Measurements from ENCODE around the gene TFCP2L1.
"Not testable (repeated sequence)": the region's sequence is repeated elsewhere in the genome, so short reads cannot be mapped to it uniquely, and the experiment has no call there.

TFCP2L1 gene

DNA sequence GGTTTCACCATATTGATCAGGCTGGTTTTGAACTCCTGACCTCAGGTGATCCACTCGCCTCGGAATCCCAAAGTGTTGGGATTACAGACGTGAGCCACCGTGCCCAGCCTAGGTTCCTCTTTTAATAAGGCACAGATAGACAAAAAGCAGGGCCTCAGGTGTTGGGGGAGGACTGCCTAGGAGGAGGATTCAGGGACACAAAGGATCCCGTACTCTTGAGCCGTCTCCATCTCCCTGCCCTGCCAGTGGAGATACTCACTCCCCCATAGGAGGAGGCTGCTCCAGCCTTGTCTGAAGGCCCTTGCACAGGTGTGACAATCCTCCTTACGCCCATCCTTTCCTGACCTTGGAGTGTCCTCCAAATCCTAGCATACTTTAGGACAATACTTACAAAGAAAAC, 32.0 kb upstream of the TFCP2L1 start:
- Histone ChIP-seq H3K27ac (ENCODE audit: low read length) (no peak overlapping the region), H3K36me3 (ENCODE audit: control insufficient read depth, insufficient read depth, low read length) (no peaks in the 10 kb centered on the region)
- WGBS (ENCODE audit: insufficient coverage, insufficient read length): no CpG with 5 or more reads among the region's 7 CpGs

DNA sequence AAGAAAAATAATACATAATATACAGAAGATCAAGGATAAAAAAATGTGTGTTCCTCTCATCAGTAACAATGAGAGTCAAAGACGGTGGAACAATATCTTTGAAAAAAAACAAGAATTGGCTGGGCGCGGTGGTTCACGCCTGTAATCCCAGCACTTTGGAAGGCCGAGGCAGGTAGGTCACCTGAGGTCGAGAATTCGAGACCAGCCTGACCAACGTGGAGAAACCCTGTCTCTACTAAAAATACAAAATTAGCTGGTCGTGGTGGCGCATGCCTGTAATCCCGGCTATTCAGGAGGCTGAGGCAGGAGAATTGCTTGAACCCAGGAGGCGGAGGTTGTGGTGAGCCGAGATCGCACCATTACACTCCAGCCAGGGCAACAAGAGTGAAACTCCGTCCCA, 28.7 kb upstream of the TFCP2L1 start:
- not testable (repeated sequence) for H3K4me1 ChIP-seq (ENCODE audit: control insufficient read depth, insufficient read depth, low read length); H3K9me3 ChIP-seq (ENCODE audit: control insufficient read depth, insufficient read depth, low read length); DNase-seq (ENCODE audit: low read depth, low spot score); H3K27me3 ChIP-seq (ENCODE audit: control insufficient read depth, insufficient read depth, low read length); H3K4me3 ChIP-seq (ENCODE audit: low read length); H3K27ac ChIP-seq (ENCODE audit: low read length); H3K36me3 ChIP-seq (ENCODE audit: control insufficient read depth, insufficient read depth, low read length)
- no CpG with 5 or more reads among the region's 15 CpGs for WGBS (ENCODE audit: insufficient coverage, insufficient read length)

More for the DNA sequence above, 32.0 kb upstream of the TFCP2L1 start:
- no peak overlapping the region for H3K4me3 ChIP-seq (ENCODE audit: low read length)
- H3K4me1 ChIP-seq (ENCODE audit: control insufficient read depth, insufficient read depth, low read length): no peaks in the 10 kb centered on the region
- no peak for DNase-seq (ENCODE audit: low read depth, low spot score)
- H3K9me3 ChIP-seq (ENCODE audit: control insufficient read depth, insufficient read depth, low read length): no peaks in the 10 kb centered on the region
- no peaks in the 10 kb centered on the region for H3K27me3 ChIP-seq (ENCODE audit: control insufficient read depth, insufficient read depth, low read length)

DNA sequence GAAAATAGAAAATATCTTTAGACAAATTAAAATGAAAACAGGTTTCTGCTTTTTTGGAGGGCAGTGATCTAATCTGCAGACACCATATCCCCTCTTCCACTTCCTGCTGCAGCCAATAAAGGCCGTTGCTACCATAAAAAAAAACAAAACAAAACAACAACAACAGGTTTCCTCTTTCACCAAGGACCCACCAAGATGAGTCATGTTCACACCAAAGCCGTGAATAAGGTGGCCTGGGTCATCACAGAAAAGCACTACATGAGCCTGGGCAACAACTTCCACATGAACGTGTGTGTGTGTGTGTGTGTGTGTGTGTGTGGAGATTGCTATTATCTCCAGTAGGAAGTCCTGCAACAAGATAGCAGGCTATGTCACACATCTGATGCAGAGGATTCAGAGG, 24.8 kb upstream of the TFCP2L1 start:
- H3K9me3 ChIP-seq (ENCODE audit: control insufficient read depth, insufficient read depth, low read length): no peaks in the 10 kb centered on the region
- WGBS (ENCODE audit: insufficient coverage, insufficient read length): no CpG with 5 or more reads among the region's 3 CpGs
- H3K36me3 ChIP-seq (ENCODE audit: control insufficient read depth, insufficient read depth, low read length): no peaks in the 10 kb centered on the region
- H3K27me3 ChIP-seq (ENCODE audit: control insufficient read depth, insufficient read depth, low read length): no peaks in the 10 kb centered on the region
- H3K27ac ChIP-seq (ENCODE audit: low read length): no peak overlapping the region
- no peak for DNase-seq (ENCODE audit: low read depth, low spot score)
- H3K4me1 ChIP-seq (ENCODE audit: control insufficient read depth, insufficient read depth, low read length): no peaks in the 10 kb centered on the region
- H3K4me3 ChIP-seq (ENCODE audit: low read length): no peak overlapping the region

DNA sequence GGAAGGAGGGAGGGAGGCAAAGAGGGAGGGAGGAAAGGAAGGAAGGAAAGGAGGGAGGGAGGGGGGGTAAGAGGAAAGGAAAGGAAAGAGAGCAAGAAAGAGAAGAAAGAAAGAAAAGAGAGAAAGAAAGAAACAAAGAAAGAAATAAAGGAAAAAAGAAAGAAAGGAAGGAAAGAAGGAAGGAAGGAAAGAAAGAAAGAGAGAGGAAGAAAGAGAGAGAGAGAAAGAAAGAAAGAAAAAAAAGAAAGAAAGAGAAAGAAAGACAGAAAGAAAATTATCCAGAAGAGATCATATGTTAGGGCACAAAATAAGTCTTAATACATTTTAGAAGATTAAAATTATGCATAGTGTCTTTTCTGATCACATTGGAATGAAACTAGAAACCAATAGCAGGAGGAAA, 24.3 kb upstream of the TFCP2L1 start:
- Histone ChIP-seq H3K4me1 (ENCODE audit: control insufficient read depth, insufficient read depth, low read length) (no peaks in the 10 kb centered on the region), H3K36me3 (ENCODE audit: control insufficient read depth, insufficient read depth, low read length) (no peaks in the 10 kb centered on the region), H3K27ac (ENCODE audit: low read length) (no peak overlapping the region), H3K9me3 (ENCODE audit: control insufficient read depth, insufficient read depth, low read length) (no peaks in the 10 kb centered on the region), H3K27me3 (ENCODE audit: control insufficient read depth, insufficient read depth, low read length) (no peaks in the 10 kb centered on the region), H3K4me3 (ENCODE audit: low read length) (no peak overlapping the region)
- DNase-seq (ENCODE audit: low read depth, low spot score): no peak

DNA sequence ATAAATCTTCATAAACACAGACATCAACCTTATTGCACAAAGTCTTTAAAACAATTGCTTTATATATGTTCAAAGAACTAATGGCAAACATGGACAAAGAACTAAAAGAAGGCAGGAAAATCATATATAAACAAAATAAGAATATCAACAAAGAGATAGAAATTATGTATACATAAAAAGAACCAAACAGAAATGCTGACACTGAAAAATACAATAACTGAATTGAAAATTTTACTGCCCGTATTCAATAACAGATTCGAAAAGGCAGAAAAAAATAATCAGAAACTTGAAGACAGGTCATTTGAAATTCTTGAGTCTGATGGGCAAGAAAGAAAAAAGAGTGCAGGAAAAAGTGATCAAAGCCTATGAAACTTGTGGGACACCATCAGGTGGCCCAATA, 22.0 kb upstream of the TFCP2L1 start:
- H3K4me1 ChIP-seq (ENCODE audit: control insufficient read depth, insufficient read depth, low read length): no peaks in the 10 kb centered on the region
- no peak overlapping the region for H3K27ac ChIP-seq (ENCODE audit: low read length)
- H3K36me3 ChIP-seq (ENCODE audit: control insufficient read depth, insufficient read depth, low read length): no peaks in the 10 kb centered on the region
- no CpG with 5 or more reads among the region's 2 CpGs for WGBS (ENCODE audit: insufficient coverage, insufficient read length)
- H3K9me3 ChIP-seq (ENCODE audit: control insufficient read depth, insufficient read depth, low read length): no peaks in the 10 kb centered on the region
- no peak for DNase-seq (ENCODE audit: low read depth, low spot score)
- H3K27me3 ChIP-seq (ENCODE audit: control insufficient read depth, insufficient read depth, low read length): no peaks in the 10 kb centered on the region
- H3K4me3 ChIP-seq (ENCODE audit: low read length): no peak overlapping the region

DNA sequence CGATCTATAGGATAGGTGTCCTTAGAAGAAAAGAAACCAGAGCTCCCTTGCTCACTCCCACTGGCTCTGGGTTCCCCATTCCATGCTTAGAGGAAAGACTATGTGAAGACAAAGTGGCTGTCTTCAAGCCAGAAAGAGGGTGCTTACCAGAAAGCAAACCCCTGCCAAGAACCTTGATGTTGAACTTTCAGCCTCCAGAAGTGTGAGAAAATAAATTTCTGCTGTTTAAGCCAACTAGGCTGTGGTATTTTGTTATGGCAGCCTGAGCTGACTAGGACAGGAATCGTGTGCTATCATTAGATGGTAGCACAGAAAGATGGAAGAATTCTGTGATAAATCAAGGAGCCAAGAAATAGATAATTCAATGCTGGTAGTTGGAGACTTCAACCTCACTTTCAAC, 19.9 kb upstream of the TFCP2L1 start:
- no CpG with 5 or more reads among the region's 2 CpGs for WGBS (ENCODE audit: insufficient coverage, insufficient read length)
- no peaks in the 10 kb centered on the region for H3K27me3 ChIP-seq (ENCODE audit: control insufficient read depth, insufficient read depth, low read length)
- H3K27ac ChIP-seq (ENCODE audit: low read length): no peak overlapping the region
- no peaks in the 10 kb centered on the region for H3K36me3 ChIP-seq (ENCODE audit: control insufficient read depth, insufficient read depth, low read length)
- DNase-seq (ENCODE audit: low read depth, low spot score): no peak
- no peak overlapping the region for H3K4me3 ChIP-seq (ENCODE audit: low read length)
- H3K4me1 ChIP-seq (ENCODE audit: control insufficient read depth, insufficient read depth, low read length): no peaks in the 10 kb centered on the region
- H3K9me3 ChIP-seq (ENCODE audit: control insufficient read depth, insufficient read depth, low read length): no peaks in the 10 kb centered on the region

DNA sequence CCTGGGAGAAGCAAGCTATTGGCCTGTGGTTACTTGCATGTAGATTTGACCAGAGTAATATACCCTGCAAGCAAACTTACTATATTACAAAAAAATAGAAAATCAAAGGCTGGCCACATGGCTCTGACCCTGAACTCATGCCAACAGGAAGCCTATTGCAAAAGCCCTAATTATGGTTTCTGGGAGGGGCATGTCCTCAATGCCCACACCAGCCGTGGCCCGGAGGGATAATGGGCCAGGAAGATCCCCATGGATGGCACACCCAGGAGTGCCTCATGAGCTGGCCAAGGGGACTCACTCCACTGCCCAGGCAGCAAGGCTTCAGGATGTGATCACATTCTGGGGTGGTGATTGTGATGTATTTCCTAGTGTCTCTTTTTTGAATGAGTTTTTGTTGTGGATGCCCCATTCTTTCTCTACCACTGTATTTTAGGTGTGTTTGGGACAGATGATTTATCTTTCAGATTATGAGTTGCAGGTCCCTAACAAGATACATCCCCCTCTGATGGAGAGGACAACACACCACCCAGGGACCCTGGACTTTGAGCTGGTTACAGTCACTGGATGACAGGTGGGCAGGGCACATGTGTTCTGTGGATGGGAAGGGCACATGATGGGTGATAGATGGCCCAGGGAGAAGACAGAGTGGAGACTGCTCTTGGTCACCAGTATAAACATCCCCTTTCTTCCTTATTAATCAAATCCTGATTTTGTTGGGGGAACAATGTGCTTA, 18.7 kb upstream of the TFCP2L1 start:
- DNase-seq (ENCODE audit: low read depth, low spot score): no peak
- H3K36me3 ChIP-seq (ENCODE audit: control insufficient read depth, insufficient read depth, low read length): no peaks in the 10 kb centered on the region
- H3K27ac ChIP-seq (ENCODE audit: low read length): no peak overlapping the region
- H3K9me3 ChIP-seq (ENCODE audit: control insufficient read depth, insufficient read depth, low read length): no peaks in the 10 kb centered on the region
- no peaks in the 10 kb centered on the region for H3K4me1 ChIP-seq (ENCODE audit: control insufficient read depth, insufficient read depth, low read length)
- WGBS (ENCODE audit: insufficient coverage, insufficient read length): no CpG with 5 or more reads among the region's 2 CpGs
- no peaks in the 10 kb centered on the region for H3K27me3 ChIP-seq (ENCODE audit: control insufficient read depth, insufficient read depth, low read length)
- no peak overlapping the region for H3K4me3 ChIP-seq (ENCODE audit: low read length)

DNA sequence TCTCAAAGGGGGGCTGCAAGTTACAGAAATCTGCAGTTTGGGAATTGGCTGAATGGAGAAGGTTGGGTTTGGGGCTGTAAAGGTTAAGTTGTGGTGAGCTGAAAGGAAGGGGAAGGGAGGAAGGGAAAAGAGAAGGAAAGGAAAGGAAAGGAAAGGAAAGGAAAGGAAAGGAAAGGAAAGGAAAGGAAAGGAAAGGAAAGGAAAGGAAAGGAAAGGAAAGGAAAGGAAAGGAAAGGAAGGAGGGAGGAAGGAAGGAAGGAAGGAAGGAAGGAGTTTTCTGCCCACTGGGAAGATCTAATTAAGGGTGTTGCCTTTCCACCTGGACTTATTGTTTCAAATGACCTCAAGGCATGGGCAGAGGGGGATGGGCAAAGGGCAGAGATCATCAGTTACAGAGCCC, 16.2 kb upstream of the TFCP2L1 start:
- H3K9me3 ChIP-seq (ENCODE audit: control insufficient read depth, insufficient read depth, low read length); H3K27ac ChIP-seq (ENCODE audit: low read length); DNase-seq (ENCODE audit: low read depth, low spot score); H3K4me1 ChIP-seq (ENCODE audit: control insufficient read depth, insufficient read depth, low read length); H3K36me3 ChIP-seq (ENCODE audit: control insufficient read depth, insufficient read depth, low read length); H3K27me3 ChIP-seq (ENCODE audit: control insufficient read depth, insufficient read depth, low read length); H3K4me3 ChIP-seq (ENCODE audit: low read length): not testable (repeated sequence)

DNA sequence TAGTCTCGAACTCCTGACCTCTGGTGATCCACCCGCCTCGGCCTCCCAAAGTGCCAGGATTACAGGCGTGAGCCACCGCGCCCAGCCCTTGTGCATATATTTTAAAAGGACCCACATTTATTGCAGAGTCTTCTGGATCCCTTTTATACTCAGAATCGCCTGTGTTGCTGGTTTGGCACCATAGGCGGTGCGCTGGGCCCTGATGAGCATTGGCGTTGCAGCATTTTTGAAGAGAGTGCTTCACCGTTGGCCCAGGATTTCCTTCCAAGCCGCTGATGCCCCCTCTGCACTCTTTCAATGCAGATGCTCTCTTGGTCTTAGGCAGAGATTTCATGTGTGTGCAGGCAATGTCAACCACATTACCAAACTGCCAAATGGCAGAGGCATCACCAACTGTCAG, 13.5 kb upstream of the TFCP2L1 start:
- no peak for DNase-seq (ENCODE audit: low read depth, low spot score)
- WGBS (ENCODE audit: insufficient coverage, insufficient read length): no CpG with 5 or more reads among the region's 12 CpGs
- H3K4me3 ChIP-seq (ENCODE audit: low read length): no peak overlapping the region

DNA sequence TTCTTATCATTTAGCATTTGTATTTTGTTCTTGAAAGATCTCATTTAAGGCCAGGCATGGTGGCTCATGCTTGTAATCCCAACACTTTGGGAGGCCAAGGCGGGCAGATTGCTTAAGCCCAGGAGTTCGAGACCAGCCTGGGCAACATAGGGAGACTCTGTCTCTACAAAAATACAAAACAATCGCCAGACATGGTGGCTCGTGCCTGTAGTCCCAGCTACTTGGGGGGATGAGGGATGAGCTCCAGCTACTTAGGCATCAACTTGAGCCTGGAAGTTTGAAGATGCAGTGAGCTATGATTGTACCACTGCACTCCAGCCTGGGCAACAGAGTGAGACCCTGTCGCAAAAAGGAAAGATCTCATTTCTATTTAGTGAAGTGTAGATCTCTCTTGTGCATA, 12.9 kb upstream of the TFCP2L1 start:
- not testable (repeated sequence) for H3K36me3 ChIP-seq (ENCODE audit: control insufficient read depth, insufficient read depth, low read length); H3K4me1 ChIP-seq (ENCODE audit: control insufficient read depth, insufficient read depth, low read length); H3K9me3 ChIP-seq (ENCODE audit: control insufficient read depth, insufficient read depth, low read length); H3K27me3 ChIP-seq (ENCODE audit: control insufficient read depth, insufficient read depth, low read length); H3K4me3 ChIP-seq (ENCODE audit: low read length); DNase-seq (ENCODE audit: low read depth, low spot score); H3K27ac ChIP-seq (ENCODE audit: low read length)
- no CpG with 5 or more reads among the region's 5 CpGs for whole genome bisulfite sequencing (ENCODE audit: insufficient coverage, insufficient read length)

More for the DNA sequence above, 13.5 kb upstream of the TFCP2L1 start:
- Histone ChIP-seq H3K9me3 (ENCODE audit: control insufficient read depth, insufficient read depth, low read length) (no peaks in the 10 kb centered on the region), H3K27ac (ENCODE audit: low read length) (no peak overlapping the region), H3K27me3 (ENCODE audit: control insufficient read depth, insufficient read depth, low read length) (no peaks in the 10 kb centered on the region), H3K36me3 (ENCODE audit: control insufficient read depth, insufficient read depth, low read length) (no peaks in the 10 kb centered on the region), H3K4me1 (ENCODE audit: control insufficient read depth, insufficient read depth, low read length) (no peaks in the 10 kb centered on the region)

DNA sequence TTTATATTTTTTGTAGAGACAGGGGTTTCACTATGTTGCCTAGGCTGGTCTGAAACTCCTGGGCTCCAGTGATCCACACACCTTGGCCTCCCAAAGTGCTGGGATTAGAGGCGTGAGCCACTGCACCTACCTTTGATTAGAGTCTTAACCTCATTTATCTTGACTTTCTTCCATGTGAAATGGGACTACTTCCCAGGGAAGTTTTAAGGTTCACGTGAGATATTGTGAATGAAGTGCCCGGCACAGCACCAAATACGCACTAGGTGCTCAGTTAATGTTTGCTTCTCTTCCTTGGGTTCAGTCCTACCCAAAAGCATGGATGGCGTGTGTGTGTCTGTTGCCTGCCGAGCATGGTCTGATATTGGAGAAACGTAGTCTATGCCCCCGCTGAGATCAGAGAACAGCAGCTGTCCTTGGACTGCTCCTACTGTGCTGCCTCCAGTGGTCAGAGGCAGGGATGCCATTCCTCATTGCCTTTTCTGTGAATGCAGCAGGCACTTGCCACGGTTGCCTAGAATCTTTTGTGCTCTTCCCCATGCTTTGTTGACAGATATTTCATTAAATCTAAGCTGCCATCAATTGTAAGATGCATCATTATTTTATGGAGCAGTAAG, 12.3 kb upstream of the TFCP2L1 start:
- DNase-seq (ENCODE audit: low read depth, low spot score): peak; percentile 29
- Histone ChIP-seq H3K36me3 (ENCODE audit: control insufficient read depth, insufficient read depth, low read length) (no peaks in the 10 kb centered on the region), H3K4me3 (ENCODE audit: low read length) (no peak overlapping the region), H3K9me3 (ENCODE audit: control insufficient read depth, insufficient read depth, low read length) (no peaks in the 10 kb centered on the region), H3K27me3 (ENCODE audit: control insufficient read depth, insufficient read depth, low read length) (no peaks in the 10 kb centered on the region), H3K4me1 (ENCODE audit: control insufficient read depth, insufficient read depth, low read length) (no peaks in the 10 kb centered on the region), H3K27ac (ENCODE audit: low read length) (no peak overlapping the region)
- WGBS (ENCODE audit: insufficient coverage, insufficient read length): no CpG with 5 or more reads among the region's 9 CpGs
